Activated naive CD4-positive, alpha-beta T cell treated with anti-CD3 and anti-CD28 coated beads, Interleukin-2, amount 50 U/mL, for 72 hours (primary cell): ENCODE measurements around the gene KIF1B. TPM values are rescaled to one million over a fixed set of nuclear protein-coding genes. Genes with fewer than 3 reads are reported as not detected.

Source experiments
- ATAC-seq, 2 donors: fragments of 150-1000 bp; cut with Tn5 transposase; 2 replicates each; pipeline ENCODE4 v1.10.0; 2021; ENCODE audit warnings: mild to moderate bottlenecking in 2 of 2, moderate library complexity in 2 of 2
- DNase-seq, 2 donors: peaks; one replicate each; pipeline ENCODE4 v3.0.0; 2021 to 2022; ENCODE audit warnings: low spot score in 2 of 2
- H3K27ac Mint-ChIP-seq, 2 donors: one replicate each; pipeline ENCODE4 v1.8.0; 2022; ENCODE audit warnings: mild to moderate bottlenecking in 2 of 2, mixed read lengths in 2 of 2
- H3K36me3 Mint-ChIP-seq, 2 donors: one replicate each; pipeline ENCODE4 v1.8.0; 2022; ENCODE audit warnings: mixed read lengths in 2 of 2
- H3K9me3 Mint-ChIP-seq, 2 donors: one replicate each; pipeline ENCODE4 v1.8.0; 2022; ENCODE audit warnings: mixed read lengths in 2 of 2
- total RNA-seq, 2 donors: library from RNA; stranded (reverse); gene quantifications; one replicate each; pipeline ENCODE4 v1.2.3, GENCODE V29; 2022

Gene KIF1B
- total RNA-seq = 10 to 100 TPM; 11.1 to 14.0 TPM

- H3K27ac Mint-ChIP-seq = peak within 1 kb of the TSS; percentile 95
- H3K36me3 Mint-ChIP-seq = no peaks in the 10 kb centered on the region
- ATAC-seq (peak; percentile 98), DNase-seq (peak; percentile 98)
- H3K9me3 Mint-ChIP-seq = no peaks in the 10 kb centered on the region
Observed at GRCh38 chr1:10209905-10210810, at the start of gene KIF1B. TSS of gene KIF1B (plus strand) at chr1:10210570. CDS start at chr1:10232329, 21,759 bp downstream.

- H3K9me3 Mint-ChIP-seq = no peaks in the 10 kb centered on the region
- H3K27ac Mint-ChIP-seq = peak overlapping the region; percentile 3 to 71
- ATAC-seq = no peak
- no peaks in the 10 kb centered on the region for H3K36me3 Mint-ChIP-seq
- no peak for DNase-seq
Observed at GRCh38 chr1:10160907-10161490, 49.4 kb upstream of the KIF1B start.

- ATAC-seq (no peak), DNase-seq (no peak)
- Mint-ChIP-seq H3K27ac (peak overlapping the region in 1 of 2 donors; percentile 50), H3K36me3 (no peaks in the 10 kb centered on the region), H3K9me3 (no peaks in the 10 kb centered on the region)
Observed at GRCh38 chr1:10161541-10162290, 48.7 kb upstream of the KIF1B start.

- Mint-ChIP-seq H3K27ac (peak overlapping the region; percentile 93 to 95), H3K9me3 (peaks cover 0 to 7% of the 10 kb centered on the region in 2 donors), H3K36me3 (peaks cover 14 to 42% of the 10 kb centered on the region in 2 donors)
- no peak for ATAC-seq
- no peak for DNase-seq
Observed at GRCh38 chr1:10168912-10169514, 41.4 kb upstream of the KIF1B start.

GRCh38 chr1:10170239-10170574 lies 40.2 kb upstream of the KIF1B start:
- H3K36me3 Mint-ChIP-seq = peaks cover 20 to 51% of the 10 kb centered on the region in 2 donors

GRCh38 chr1:10171105-10171767 lies 39.1 kb upstream of the KIF1B start:
- Mint-ChIP-seq H3K27ac (peak overlapping the region; percentile 93 to 95), H3K9me3 (peaks cover 4 to 13% of the 10 kb centered on the region in 2 donors), H3K36me3 (peaks cover 27 to 58% of the 10 kb centered on the region in 2 donors)
- DNase-seq = no peak
- ATAC-seq = no peak

More at GRCh38 chr1:10170239-10170574, 40.2 kb upstream of the KIF1B start:
- Mint-ChIP-seq H3K27ac (peak overlapping the region; percentile 93 to 95), H3K9me3 (peaks cover 4 to 13% of the 10 kb centered on the region in 2 donors)
- ATAC-seq (peak; percentile 93 to 94), DNase-seq (peak in 1 of 2 donors; percentile 40)

- H3K36me3 Mint-ChIP-seq = peaks cover 27 to 62% of the 10 kb centered on the region in 2 donors
- no peak for DNase-seq
Observed at GRCh38 chr1:10171995-10172669, 38.2 kb upstream of the KIF1B start.

GRCh38 chr1:10173582-10173981 lies 36.8 kb upstream of the KIF1B start:
- Mint-ChIP-seq H3K27ac (peak overlapping the region; percentile 36 to 44), H3K36me3 (peaks cover 27 to 54% of the 10 kb centered on the region in 2 donors), H3K9me3 (peaks cover 4 to 13% of the 10 kb centered on the region in 2 donors)
- ATAC-seq = no peak
- DNase-seq = no peak

More at GRCh38 chr1:10171995-10172669, 38.2 kb upstream of the KIF1B start:
- H3K27ac Mint-ChIP-seq = peak overlapping the region; percentile 4 to 83
- peaks cover 4 to 13% of the 10 kb centered on the region in 2 donors for H3K9me3 Mint-ChIP-seq
- no peak for ATAC-seq

- no peak for DNase-seq
- Mint-ChIP-seq H3K27ac (peak overlapping the region in 1 of 2 donors; percentile 72), H3K9me3 (peaks cover 4 to 6% of the 10 kb centered on the region in 2 donors), H3K36me3 (peaks cover 22 to 25% of the 10 kb centered on the region in 2 donors)
- no peak for ATAC-seq
Observed at GRCh38 chr1:10177876-10178275, 32.5 kb upstream of the KIF1B start.

- peaks cover 22 to 23% of the 10 kb centered on the region in 2 donors for H3K36me3 Mint-ChIP-seq
- no peak for ATAC-seq
- no peak for DNase-seq
- no peak overlapping the region for H3K27ac Mint-ChIP-seq
- peaks cover 4 to 6% of the 10 kb centered on the region in 2 donors for H3K9me3 Mint-ChIP-seq
Observed at GRCh38 chr1:10178597-10179405, 31.6 kb upstream of the KIF1B start.

GRCh38 chr1:10179406-10180091 lies 30.8 kb upstream of the KIF1B start:
- peak overlapping the region in 1 of 2 donors; percentile 18 for H3K27ac Mint-ChIP-seq
- peaks cover 17 to 20% of the 10 kb centered on the region in 2 donors for H3K36me3 Mint-ChIP-seq
- no peak for DNase-seq
- ATAC-seq = no peak
- peaks cover 4 to 5% of the 10 kb centered on the region in 2 donors for H3K9me3 Mint-ChIP-seq

GRCh38 chr1:10181154-10181553 lies 29.2 kb upstream of the KIF1B start:
- peaks cover 5 to 10% of the 10 kb centered on the region in 2 donors for H3K36me3 Mint-ChIP-seq
- no peak overlapping the region for H3K27ac Mint-ChIP-seq
- H3K9me3 Mint-ChIP-seq = no peaks in the 10 kb centered on the region
- DNase-seq (no peak), ATAC-seq (no peak)

GRCh38 chr1:10185759-10186158 lies 24.6 kb upstream of the KIF1B start:
- Mint-ChIP-seq H3K36me3 (no peaks in the 10 kb centered on the region), H3K27ac (no peak overlapping the region), H3K9me3 (no peaks in the 10 kb centered on the region)
- ATAC-seq (no peak), DNase-seq (no peak)

- DNase-seq (no peak), ATAC-seq (peak; percentile 62 to 63)
- Mint-ChIP-seq H3K36me3 (no peaks in the 10 kb centered on the region), H3K27ac (peak overlapping the region in 1 of 2 donors; percentile 13), H3K9me3 (no peaks in the 10 kb centered on the region)
Observed at GRCh38 chr1:10186331-10187025, 23.9 kb upstream of the KIF1B start.
